GM21367 (cell line): Measurements from ENCODE around the gene RNF31.
"Not testable (repeated sequence)": the region's sequence is repeated elsewhere in the genome, so short reads cannot be mapped to it uniquely, and the experiment has no call there.

Source experiments
- ATAC-seq: cut with Tn5 transposase; IDR thresholded peaks from one replicate; pipeline ENCODE4 v1.9.1; 2021; ENCODE audit not compliant: unreplicated experiment

The RNF31 gene

DNA sequence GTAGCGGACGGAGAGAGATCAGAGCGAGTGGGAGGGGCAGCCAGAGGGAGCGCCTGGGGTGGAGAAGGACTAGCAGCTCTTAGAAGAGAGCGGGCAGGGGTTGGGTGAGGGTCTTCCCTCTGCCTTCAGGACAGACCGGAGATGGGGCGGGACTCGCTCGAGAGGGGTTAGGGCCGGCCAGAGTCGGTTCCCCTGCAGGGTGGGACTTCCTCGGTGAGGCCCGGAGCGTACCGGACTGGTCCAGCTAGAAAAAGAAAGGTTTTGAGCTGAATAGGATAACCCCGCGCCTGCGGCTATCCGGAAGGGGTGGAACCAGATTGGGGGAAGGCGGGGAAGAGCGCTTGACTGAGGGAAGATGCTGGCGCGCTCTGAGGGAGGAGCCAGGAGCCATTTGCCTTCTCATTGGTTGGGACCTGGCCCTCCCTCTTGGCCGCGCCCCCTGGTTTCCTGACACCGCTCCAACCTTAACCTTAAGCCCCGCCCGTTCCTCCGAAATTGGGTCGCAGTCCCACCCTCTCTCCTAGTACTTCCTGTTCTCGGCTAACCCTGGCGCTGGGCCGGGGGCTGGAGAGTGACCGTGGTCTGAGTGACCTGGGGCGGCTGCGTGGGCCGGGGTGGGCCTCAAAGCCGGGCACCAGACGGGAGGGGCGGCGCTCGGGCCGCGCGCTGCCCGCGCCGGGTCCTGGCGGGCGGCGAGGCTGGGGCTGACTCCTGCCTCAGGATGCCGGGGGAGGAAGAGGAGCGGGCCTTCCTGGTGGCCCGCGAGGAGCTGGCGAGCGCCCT is at the start of gene RNF31:
Gene RNF31 (plus strand): TSS at position 521 of the 783 bp plus-strand sequence. CDS start 201 bp downstream, at position 722.
- peak; percentile 73 for ATAC-seq

DNA sequence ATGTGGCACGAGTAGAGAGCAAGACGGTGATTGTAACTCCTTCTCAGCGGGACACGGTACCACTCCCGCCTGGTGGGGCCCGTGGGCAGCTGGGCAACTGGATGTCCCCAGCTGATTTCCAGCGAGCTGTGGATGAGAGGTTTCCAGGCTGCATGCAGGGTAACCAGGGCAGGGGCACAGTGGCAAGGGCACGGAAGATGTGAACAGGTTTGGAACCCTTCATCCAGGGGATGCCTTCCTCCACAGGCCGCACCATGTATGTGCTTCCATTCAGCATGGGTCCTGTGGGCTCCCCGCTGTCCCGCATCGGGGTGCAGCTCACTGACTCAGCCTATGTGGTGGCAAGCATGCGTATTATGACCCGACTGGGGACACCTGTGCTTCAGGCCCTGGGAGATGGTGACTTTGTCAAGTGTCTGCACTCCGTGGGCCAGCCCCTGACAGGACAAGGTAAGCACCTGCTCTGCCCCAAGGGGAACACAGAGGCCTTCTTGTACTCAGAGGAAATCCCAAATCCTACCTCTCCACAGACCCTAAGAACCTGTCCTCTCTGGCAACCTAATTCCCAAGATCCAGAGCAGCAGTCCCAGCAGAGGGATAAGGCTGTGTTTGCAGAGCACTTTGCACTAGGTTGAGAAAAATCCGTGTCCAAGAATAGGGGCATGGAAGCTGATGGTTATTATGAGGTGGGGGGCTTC is 48.9 kb upstream of the RNF31 start:
- no peak for ATAC-seq

DNA sequence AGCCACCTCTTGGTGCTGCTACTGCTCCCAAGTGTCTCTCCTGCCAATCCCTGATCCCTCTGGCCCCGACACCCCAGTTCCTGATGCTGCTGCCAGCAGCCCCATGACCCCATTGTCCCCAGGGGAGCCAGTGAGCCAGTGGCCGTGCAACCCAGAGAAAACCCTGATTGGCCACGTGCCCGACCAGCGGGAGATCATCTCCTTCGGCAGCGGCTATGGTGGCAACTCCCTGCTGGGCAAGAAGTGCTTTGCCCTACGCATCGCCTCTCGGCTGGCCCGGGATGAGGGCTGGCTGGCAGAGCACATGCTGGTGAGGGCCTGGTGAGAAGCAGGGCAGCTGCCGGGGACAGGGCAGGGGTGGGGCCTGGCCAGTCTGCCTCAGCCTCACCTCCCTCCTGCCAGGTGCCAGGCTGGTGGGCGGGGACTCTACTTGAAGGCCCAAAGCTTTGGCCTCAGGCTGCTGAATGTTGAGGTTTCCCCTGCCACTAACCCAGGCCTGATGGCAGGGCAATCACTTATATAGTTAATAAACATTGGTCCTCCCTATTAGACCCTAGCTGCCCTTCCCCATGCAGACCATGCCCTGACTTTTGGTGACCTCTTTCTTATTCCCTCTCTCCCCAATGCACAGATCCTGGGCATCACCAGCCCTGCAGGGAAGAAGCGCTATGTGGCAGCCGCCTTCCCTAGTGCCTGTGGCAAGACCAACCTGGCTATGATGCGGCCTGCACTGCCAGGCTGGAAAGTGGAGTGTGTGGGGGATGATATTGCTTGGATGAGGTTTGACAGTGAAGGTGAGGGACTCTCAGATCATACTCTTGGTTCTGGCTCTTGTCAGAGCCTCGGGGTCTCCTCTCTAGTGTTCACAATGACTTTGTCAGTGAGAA is 48.1 kb upstream of the RNF31 start:
- ATAC-seq: no peak

DNA sequence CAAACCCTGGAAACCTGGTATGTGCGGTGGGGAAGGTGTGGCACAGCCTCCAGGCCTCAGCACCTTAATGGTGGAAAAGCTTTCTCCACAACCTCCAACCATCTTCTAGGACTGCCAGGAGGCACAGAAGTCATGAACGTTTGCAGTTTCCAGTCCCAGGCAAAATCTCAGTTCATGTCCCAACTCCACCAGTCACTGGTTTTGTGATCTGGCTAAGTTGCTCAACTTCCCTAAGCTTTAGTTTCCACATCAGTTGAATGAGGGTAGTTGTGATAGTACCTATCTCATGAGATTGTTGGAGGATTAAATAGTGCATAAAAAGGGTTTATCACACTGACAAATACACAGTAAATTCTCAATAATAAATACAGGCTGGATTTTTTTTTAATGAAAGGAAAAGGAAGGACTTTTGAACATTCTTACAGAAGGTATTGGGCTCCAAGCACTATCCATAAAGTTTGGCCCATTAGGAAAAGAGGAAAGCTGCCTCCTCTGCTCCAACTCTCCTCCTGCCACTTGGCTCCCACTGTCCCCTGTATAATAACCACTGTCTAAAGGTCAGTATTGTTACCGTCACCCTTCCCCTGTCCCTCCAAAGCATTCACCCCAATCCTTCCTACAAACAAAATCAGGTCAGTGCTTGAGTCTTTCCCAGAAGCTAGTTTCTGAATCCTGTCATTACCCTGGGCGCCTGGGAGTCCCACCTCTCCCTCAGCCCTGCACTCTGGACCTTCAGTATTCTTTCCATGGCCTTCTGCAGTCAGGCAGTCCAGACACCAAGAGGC is 46.9 kb upstream of the RNF31 start:
- ATAC-seq: no peak

DNA sequence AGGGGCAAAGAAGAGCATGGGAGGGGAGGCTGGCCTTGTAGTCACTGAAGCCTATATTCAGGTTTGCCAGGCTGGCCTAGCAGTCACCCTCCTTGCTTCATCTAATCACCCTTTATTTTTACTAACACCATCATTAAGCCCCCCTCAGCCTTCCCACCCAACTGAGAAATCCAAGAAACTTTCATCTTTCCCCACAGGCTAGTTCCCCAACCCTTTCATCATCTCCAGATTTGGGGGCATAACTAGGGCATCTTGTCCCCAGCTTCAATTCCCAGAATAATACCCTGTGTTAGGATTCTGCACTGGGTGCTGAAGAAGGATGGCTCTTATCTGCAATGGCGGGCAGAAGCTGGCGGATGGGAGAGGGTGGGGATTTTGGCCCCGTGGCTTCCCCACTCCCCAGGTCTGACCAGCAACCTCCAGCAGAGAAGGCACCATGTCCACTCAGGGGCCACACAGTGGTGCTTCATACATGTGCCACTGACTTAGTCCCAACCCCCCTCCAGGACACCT is 46.3 kb upstream of the RNF31 start:
- ATAC-seq: no peak

DNA sequence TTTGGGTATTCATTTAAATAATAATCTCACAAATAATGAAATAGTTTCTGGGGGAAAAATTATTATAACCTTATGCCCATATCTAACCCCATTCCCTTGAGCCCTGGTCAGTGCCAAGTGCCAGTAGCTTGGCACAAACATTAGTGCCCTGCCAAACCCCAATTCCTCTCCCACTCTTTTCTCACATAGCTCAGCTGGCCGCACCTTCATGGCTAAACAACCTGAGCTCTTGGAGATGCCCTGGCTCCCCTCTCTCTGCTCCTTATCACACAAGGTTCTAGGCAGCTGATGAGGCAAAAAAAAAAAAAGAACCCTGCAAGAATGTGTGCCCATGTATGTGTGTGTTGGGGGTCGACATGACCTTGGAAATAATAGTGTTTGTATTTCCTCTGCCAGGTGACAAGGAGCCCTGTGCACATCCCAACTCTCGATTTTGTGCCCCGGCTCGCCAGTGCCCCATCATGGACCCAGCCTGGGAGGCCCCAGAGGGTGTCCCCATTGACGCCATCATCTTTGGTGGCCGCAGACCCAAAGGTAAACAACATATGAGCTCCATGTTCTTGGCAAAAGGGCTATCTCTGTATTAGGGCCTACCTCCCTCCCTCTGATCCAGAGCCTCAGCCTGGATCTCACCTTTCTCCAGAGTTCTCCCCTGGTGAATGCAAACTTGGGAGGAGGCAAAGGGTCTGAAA is 44.8 kb upstream of the RNF31 start:
- ATAC-seq: no peak

DNA sequence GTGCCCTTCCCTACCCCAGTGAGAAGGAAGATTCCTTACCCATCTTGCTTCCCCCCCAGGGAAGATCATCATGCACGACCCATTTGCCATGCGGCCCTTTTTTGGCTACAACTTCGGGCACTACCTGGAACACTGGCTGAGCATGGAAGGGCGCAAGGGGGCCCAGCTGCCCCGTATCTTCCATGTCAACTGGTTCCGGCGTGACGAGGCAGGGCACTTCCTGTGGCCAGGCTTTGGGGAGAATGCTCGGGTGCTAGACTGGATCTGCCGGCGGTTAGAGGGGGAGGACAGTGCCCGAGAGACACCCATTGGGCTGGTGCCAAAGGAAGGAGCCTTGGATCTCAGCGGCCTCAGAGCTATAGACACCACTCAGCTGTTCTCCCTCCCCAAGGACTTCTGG is 43.8 kb upstream of the RNF31 start:
- ATAC-seq: no peak

DNA sequence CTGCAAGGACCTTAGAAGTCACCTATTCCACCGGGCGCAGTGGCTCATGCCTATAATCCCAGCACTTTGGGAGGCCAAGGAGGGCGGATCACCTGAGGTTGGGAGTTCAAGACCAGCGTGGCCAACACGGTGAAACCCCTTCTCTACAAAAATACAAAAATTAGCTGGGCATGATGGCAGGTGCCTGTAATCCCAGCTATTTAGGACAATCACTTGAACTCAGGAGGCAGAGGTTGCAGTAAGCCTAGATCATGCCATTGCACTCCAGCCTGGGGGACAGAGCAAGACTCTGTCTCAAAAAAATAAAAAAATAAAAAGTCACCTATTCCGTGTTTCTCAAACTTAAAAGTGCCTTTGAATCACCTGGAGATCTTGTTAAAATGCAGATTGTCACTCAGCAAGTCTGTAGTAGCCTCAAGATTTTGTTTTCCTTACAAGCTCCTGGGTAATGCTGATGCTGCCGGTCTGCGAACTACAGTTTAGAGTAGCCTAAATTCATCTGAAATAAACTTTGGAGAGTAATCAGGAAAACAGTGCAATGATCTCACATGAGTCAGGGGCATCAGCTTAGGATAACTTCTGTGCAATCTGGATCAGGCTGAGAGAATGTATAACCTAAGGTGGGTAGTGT is 41.6 kb upstream of the RNF31 start:
- ATAC-seq: not testable (repeated sequence)

DNA sequence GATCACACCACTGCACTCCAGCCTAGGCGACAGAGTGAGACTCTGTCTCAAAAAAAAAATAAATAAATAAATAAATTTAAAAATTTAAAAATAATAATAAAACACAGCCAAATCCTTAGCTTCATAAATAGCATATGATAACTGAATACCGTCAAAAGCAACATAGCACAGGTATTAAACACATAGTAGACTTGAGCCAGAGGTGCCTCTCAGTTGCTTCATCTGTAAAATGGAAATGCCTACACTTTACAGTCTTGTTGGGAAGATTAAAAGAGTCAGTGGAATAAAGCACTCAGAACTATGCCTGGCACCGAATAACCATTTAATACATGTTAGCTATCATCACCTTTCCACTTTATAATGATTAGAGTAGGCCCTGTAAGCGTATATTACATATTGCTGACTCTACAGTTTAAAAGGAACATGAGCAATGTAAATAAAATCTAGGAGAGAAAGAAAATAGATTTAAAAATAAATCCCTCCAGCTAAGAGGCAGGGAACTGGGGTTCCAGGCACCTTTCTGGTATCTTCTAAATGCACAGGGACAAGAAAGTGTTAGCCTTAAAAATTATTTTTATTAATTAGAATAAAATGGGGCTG is 40.5 kb upstream of the RNF31 start:
- ATAC-seq: no peak

DNA sequence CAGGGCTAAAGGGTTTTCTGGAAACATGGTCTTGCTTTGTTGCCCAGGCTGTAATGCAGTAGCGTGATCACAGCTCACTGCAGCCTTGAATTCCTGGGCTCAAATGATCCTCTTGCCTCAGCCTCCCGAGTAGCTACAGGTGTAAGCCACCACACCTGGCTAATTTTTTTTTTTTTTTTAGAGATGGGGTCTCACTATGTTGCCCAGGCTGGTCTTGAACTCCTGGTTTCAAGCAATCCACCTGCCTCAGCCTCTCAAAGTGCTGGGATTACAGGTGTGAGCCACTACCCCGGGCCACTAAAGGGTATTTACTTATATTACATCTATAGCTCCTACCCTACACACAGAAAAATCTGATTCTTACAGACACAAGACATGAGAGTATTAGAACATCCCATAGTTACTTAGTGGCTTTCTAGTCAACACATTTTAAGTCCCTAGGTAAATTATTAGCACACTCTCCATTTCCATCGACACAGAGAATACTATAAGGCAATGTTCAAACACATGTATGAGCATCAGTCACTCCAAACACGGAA is 38.9 kb upstream of the RNF31 start:
- no peak for ATAC-seq

DNA sequence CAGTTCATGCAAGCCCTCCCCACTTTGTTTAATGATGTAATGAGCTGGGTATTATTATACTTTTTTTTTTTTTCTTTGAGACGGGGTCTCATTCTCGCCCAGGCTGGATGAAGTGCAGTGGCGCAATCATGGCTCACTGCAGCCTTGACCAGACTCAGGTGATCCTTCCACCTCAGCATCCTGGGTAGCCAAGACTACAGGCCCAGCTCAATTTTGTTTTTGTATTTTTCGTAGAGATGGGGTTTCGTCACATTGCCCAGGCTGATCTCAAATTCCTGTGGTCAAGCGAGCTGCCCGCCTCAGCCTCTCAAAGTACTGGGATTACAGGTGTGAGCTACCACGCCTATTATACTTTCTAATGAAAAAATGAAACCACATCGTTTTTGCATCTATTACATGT is 37.2 kb upstream of the RNF31 start:
- no peak for ATAC-seq

DNA sequence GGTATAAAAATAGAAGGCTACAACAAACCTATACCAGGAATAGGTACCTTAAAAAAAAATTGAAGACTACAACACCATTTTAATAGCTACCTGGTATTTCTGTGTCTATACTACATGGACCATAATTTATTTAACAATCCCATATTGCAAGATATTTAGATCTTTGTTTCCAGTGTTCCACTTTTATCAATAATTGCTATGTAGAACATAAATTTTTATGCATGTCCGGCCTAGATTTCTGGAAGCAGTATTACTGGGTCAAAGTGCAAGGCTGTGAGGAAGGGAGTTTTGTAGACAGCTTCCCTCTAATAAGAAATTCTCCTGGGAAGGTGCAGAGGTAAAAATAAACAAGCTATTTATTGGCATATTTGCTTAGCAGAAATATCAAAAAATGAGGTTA is 36.8 kb upstream of the RNF31 start:
- ATAC-seq: no peak

DNA sequence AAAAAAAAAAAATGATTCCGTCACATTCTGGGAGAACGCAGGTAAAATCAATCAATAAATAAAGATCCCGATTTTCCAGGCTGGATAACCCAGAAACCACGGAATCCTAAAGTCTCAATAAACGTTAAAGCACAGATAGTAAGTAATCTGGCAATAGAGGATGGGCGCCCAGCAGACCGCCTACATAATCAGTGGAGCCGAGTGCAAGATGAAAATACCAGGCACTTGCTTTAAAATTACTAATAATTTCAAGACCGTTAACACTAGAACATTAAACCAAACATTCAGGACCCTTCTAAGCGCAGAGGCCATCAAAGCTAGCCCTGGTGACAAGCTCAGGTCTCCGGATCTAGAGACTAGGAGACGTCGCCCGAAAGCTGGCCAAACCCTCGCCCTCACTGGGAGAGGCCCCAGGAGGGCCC is 33.9 kb upstream of the RNF31 start:
- ATAC-seq: no peak

DNA sequence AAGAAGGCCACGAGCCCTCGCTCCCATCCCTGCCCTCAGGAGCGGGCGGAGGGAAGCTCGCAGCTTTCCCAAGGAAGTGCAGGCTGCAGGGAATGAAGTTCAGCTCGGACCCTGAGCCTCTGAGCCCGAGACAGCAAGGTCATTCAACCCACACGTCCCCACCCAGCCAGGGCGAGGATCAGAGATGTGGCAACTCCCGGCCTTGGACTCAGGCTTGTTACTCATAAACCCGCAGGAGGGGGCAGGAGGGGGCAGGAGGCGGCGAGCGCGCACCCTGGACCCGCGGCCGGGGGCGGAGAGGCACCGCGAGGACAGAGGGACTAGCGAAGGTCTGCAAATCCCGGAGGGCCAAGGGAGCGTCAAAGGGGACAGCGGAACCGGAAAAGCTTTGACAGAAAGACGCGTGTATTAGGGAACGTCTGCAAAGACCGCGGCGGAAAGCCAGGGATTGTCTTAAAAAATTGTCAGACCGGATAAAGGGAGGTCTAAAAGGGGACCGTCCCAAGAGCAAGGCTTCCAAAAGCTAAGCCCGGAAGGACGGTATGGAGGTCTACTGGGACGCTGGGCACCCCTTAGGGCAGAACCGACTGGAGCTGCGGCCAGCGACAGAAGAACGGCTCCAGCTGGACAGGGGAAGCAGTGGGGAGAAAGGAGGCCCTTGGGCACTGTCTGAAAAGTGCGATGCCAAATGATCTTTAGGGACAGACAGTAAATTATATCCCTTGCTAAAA is 33.3 kb upstream of the RNF31 start:
- peak; percentile 29 for ATAC-seq

DNA sequence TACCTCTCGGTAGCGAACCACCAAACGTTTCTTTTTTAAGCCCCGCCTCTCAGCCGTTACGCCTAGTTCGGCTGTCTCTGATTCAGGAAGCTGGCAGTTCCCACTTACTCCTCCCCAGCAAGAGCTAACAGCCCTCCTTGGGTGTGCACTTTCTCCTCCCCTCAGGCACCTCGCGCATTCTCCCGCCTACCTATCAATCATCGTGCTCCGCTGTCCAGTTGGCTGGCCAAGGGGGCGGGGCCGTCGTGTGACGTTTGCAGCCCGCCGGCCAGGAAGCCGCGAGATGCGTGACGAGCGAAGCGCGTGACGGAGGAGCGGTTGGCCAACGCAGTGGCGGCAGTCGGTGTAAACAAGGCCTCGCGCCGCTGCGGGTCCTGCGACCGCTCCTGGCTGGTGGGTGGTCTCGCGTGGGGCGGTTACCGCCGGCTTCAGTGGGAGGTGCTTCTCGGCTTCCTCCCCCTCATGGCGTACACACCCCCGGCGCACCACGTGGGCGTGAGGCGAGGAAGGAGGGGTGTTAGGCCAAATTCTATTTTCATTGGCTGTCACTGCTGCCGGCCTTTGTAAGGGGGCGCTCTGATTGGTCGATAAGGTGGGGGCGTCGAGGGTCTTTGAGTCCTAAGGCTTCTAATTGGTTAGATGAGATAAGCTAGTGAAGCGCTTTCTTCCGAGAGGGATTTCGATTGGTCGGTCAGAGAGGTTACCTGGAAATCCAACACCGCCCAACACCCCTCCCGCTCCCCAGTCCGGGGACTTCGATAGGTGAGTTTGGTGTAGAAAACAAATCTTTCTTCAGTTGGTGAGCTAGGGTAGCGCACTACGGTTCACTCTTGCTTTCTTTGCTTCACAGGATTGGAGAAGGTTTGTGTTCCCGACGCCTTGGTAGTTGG is 32.5 kb upstream of the RNF31 start, which contains the start of the genes DCAF11 and NRL:
Gene DCAF11 (plus strand): TSS at position 246 of the 890 bp plus-strand sequence. CDS start 818 bp downstream, outside the sequence.
Gene NRL (minus strand): TSS at position 418 of the 890 bp plus-strand sequence. CDS start 32,101 bp downstream, outside the sequence.
- peak; percentile 74 for ATAC-seq

DNA sequence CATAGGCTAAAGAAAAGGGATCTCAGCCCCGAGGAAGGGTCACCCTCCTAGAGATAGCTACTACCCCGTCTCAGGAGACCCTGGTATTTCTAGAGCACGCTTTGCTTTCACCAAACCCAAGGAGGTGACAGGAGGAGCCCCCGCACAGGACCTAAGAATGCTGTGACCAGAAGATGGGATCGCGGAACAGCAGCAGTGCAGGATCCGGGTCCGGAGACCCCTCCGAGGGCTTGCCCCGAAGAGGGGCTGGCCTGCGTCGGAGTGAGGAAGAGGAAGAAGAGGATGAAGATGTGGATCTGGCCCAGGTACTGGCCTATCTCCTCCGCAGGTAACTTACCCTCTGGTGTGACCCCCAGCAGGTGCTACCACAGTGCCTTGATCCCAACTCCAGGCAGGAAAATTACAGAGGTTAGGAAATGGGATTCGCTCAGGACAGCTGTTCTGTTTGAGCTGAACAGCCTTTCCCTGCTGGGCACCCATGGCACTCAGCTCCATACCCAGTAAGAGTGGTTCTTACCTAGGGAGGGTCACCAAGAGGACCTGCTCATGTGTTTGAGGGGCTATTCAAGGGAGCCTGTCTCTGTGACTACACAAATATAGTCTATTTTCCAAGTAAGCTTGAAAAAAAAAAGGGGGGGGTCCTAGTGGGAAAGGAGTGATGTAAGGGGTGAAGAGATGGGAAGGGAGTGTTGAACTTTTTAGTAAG is 31.7 kb upstream of the RNF31 start:
- ATAC-seq: peak; percentile 0
